B cell (primary cell): Measurements from ENCODE around the gene COL13A1.

Experiments used
- EZH2 ChIP-seq: IDR thresholded peaks from 2 replicates; pipeline ENCODE4 v1.6.1; 2012; ENCODE audit warnings: borderline replicate concordance, low read depth, mild to moderate bottlenecking, moderate library complexity, low read length; ENCODE audit not compliant: insufficient read depth, poor library complexity, severe bottlenecking
- TF ChIP-seq, protein P1 (sequence below): fragments of 200-600 bp; IDR thresholded peaks from one replicate; pipeline ENCODE4 v1.8.0; 2022; ENCODE audit warnings: antibody characterized with exemption, mild to moderate bottlenecking

DNA sequence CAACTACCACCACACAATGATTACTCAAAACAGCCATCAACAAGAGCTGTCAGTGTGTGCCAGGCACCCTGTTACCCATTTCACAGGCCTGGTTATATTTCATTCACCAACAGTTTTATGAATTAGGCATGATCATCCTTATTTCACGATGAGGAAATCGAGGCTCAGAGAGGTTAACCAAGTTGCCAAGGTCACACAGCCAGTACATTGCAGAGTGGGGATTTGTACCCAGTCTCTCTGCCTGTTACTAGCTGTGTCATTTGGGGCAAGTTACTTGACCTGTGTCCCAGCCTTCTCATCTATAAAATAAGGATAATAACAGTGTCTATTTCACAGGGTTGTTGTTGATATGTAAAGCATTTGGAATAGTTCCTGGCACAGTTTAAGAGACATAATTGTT, 97.2 kb downstream of the COL13A1 start:
- TF ChIP-seq, protein P1, sequence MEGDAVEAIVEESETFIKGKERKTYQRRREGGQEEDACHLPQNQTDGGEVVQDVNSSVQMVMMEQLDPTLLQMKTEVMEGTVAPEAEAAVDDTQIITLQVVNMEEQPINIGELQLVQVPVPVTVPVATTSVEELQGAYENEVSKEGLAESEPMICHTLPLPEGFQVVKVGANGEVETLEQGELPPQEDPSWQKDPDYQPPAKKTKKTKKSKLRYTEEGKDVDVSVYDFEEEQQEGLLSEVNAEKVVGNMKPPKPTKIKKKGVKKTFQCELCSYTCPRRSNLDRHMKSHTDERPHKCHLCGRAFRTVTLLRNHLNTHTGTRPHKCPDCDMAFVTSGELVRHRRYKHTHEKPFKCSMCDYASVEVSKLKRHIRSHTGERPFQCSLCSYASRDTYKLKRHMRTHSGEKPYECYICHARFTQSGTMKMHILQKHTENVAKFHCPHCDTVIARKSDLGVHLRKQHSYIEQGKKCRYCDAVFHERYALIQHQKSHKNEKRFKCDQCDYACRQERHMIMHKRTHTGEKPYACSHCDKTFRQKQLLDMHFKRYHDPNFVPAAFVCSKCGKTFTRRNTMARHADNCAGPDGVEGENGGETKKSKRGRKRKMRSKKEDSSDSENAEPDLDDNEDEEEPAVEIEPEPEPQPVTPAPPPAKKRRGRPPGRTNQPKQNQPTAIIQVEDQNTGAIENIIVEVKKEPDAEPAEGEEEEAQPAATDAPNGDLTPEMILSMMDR = no peak
- TF ChIP-seq EZH2 = no peak
